ENCODE results near the gene AGGF1.

GRCh38 chr5:77104813-77105212 lies 74.6 kb downstream of the AGGF1 start:
- TF ChIP-seq, protein P1, sequence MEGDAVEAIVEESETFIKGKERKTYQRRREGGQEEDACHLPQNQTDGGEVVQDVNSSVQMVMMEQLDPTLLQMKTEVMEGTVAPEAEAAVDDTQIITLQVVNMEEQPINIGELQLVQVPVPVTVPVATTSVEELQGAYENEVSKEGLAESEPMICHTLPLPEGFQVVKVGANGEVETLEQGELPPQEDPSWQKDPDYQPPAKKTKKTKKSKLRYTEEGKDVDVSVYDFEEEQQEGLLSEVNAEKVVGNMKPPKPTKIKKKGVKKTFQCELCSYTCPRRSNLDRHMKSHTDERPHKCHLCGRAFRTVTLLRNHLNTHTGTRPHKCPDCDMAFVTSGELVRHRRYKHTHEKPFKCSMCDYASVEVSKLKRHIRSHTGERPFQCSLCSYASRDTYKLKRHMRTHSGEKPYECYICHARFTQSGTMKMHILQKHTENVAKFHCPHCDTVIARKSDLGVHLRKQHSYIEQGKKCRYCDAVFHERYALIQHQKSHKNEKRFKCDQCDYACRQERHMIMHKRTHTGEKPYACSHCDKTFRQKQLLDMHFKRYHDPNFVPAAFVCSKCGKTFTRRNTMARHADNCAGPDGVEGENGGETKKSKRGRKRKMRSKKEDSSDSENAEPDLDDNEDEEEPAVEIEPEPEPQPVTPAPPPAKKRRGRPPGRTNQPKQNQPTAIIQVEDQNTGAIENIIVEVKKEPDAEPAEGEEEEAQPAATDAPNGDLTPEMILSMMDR (IDR thresholded peaks at IDR 0.05; ENCODE audit: borderline replicate concordance, extremely low read depth, low read length, poor library complexity, severe bottlenecking) = no peak
- TF ChIP-seq EZH2 (IDR thresholded peaks at IDR 0.05; ENCODE audit: borderline replicate concordance, low read depth, low read length, severe bottlenecking) = no peak
